GM12878 (cell line): ENCODE measurements around the gene FCAMR. TPM values are rescaled to one million over a fixed set of nuclear protein-coding genes. Genes with fewer than 3 reads are reported as not detected.

ENCODE experiments used
- ATAC-seq: fragments of 200-7000 bp; cut with Tn5 transposase; 3 replicates; pipeline ENCODE4 v1.9.1; 2020; ENCODE audit warnings: mild to moderate bottlenecking, moderate library complexity
- BruUV-seq: library from RNA; stranded (reverse); fragments of 400-500 nt; replicated peaks from 2 replicates; lab custom pipeline; 2021; lab: Mats Ljungman, UMichigan
- CTCF ChIA-PET: fragments of 300-600 bp; sonication (Branson Sonifier 250); formaldehyde crosslinking; extraction: SDS; loops from one replicate; lab custom pipeline; 2021; ENCODE audit warnings: inconsistent platforms; lab: Yijun Ruan, JAX
- POLR2A ChIA-PET: fragments of 350-600 bp; formaldehyde crosslinking; extraction: SDS; loops from one replicate; lab custom pipeline; 2021; ENCODE audit warnings: inconsistent platforms; lab: Charles Lee
- RAD21 ChIA-PET: fragments of 300-600 bp; sonication (Branson Sonifier 250); formaldehyde crosslinking; loops from one replicate; lab custom pipeline; 2023; ENCODE audit warnings: antibody characterized with exemption; ENCODE audit not compliant: unreplicated experiment; lab: Charles Lee
- SMC1A ChIA-PET: fragments of 300-600 bp; sonication (Branson Sonifier 250); formaldehyde crosslinking; loops from one replicate; lab custom pipeline; 2023; ENCODE audit not compliant: unreplicated experiment, uncharacterized antibody; lab: Charles Lee
- DNase-seq: peaks from one replicate; pipeline ENCODE4 v3.0.0-alpha.2; 2011; ENCODE audit warnings: low read depth, low spot score
- FAIRE-seq: peaks from 3 replicates; lab custom pipeline; 2011; peaks lifted over from hg19 to GRCh38; lab: Jason Lieb, UNC
- H2AFZ ChIP-seq: 2 replicates; pipeline ENCODE4 v1.6.0; 2011; ENCODE audit warnings: low read depth, low read length, control low read depth; ENCODE audit not compliant: control insufficient read depth
- H3K27ac ChIP-seq: 2 replicates; pipeline ENCODE4 v1.5.1; 2011; ENCODE audit warnings: control low read depth; ENCODE audit not compliant: control insufficient read depth, insufficient read depth
- H3K27me3 ChIP-seq, 2 experiments: replicated peaks in 1 of 2; 2 replicates each; pipeline versions ENCODE4 v1.6.0 to v1.6.1; 2011; ENCODE audit warnings: low read length in 1 of 2; ENCODE audit not compliant: control insufficient read depth in 2 of 2, insufficient read depth in 2 of 2
- H3K36me3 ChIP-seq, 2 experiments: 2 replicates each; pipeline ENCODE4 v1.5.1; 2011; ENCODE audit warnings: low read length in 1 of 2; ENCODE audit not compliant: control insufficient read depth in 2 of 2, insufficient read depth in 2 of 2
- H3K4me1 ChIP-seq: 2 replicates; pipeline ENCODE4 v1.6.1; 2011; ENCODE audit warnings: mild to moderate bottlenecking, low read length, moderate library complexity, mixed read lengths; ENCODE audit not compliant: control insufficient read depth, insufficient read depth
- H3K4me2 ChIP-seq: 2 replicates; pipeline ENCODE4 v1.6.0; 2011; ENCODE audit warnings: control low read depth; ENCODE audit not compliant: control insufficient read depth, insufficient read depth
- H3K4me3 ChIP-seq: fragments of 200-600 bp; sonication (generic); 2 replicates; pipeline ENCODE4 v1.5.1; 2016
- H3K79me2 ChIP-seq: 2 replicates; pipeline ENCODE4 v1.6.0; 2011; ENCODE audit warnings: low read length; ENCODE audit not compliant: control insufficient read depth, insufficient read depth
- H3K9ac ChIP-seq: 2 replicates; pipeline ENCODE4 v1.8.0; 2011; ENCODE audit warnings: low read length, control low read depth, mixed read lengths; ENCODE audit not compliant: control insufficient read depth, insufficient read depth
- H3K9me3 ChIP-seq: replicated peaks from 3 replicates; pipeline ENCODE4 v1.5.1; 2011; ENCODE audit warnings: mild to moderate bottlenecking, low read length; ENCODE audit not compliant: control insufficient read depth, insufficient read depth
- H4K20me1 ChIP-seq: 2 replicates; pipeline ENCODE4 v1.6.0; 2011; ENCODE audit not compliant: control insufficient read depth, insufficient read depth
- CBX5 ChIP-seq: sonication (generic); IDR thresholded peaks from 2 replicates; pipeline ENCODE4 v1.6.1; 2016; ENCODE audit warnings: low read depth, moderate library complexity, mild to moderate bottlenecking, inconsistent platforms
- CEBPZ ChIP-seq: fragments of 150-350 bp; IDR thresholded peaks from 2 replicates; pipeline ENCODE4 v1.6.1; 2016; ENCODE audit warnings: low read depth, low read length
- CREB1 ChIP-seq: IDR thresholded peaks from 2 replicates; pipeline ENCODE4 v1.6.1; 2012; ENCODE audit warnings: low read depth, mild to moderate bottlenecking, inconsistent platforms
- GABPA ChIP-seq: IDR thresholded peaks from 2 replicates; pipeline ENCODE4 v1.6.1; 2014; ENCODE audit warnings: antibody characterized with exemption, low read depth, mild to moderate bottlenecking, inconsistent platforms
- KLF5 ChIP-seq: fragments of 450-650 bp; IDR thresholded peaks from 2 replicates; pipeline ENCODE4 v1.6.1; 2014; ENCODE audit warnings: mild to moderate bottlenecking; ENCODE audit not compliant: partially characterized antibody
- PML ChIP-seq: IDR thresholded peaks from 2 replicates; pipeline ENCODE4 v1.6.1; 2012; ENCODE audit warnings: low read length, inconsistent platforms
- POLR2AphosphoS5 ChIP-seq: IDR thresholded peaks from 2 replicates; pipeline ENCODE4 v1.6.1; 2011; ENCODE audit warnings: mild to moderate bottlenecking, low read length, inconsistent platforms
- POU2F2 ChIP-seq: IDR thresholded peaks from 3 replicates; pipeline ENCODE4 v1.6.1; 2011; ENCODE audit warnings: low read depth, mild to moderate bottlenecking, low read length, borderline replicate concordance
- RAD21 ChIP-seq: IDR thresholded peaks from 2 replicates; pipeline ENCODE4 v1.6.1; 2011; ENCODE audit warnings: mild to moderate bottlenecking, low read depth, low read length, moderate library complexity; ENCODE audit not compliant: insufficient read depth
- RAD51 ChIP-seq: fragments of 450-650 bp; IDR thresholded peaks from 2 replicates; pipeline ENCODE4 v1.6.1; 2016; ENCODE audit warnings: moderate library complexity, mild to moderate bottlenecking, inconsistent platforms
- SIN3A ChIP-seq: IDR thresholded peaks from 2 replicates; pipeline ENCODE4 v1.6.1; 2012; ENCODE audit warnings: low read depth, low read length, improper control_type of control experiment
- WGBS: methylation state at CpG from one replicate; pipeline ENCODE4 v1.1.6; 2016; ENCODE audit warnings: low lambda C conversion rate; ENCODE audit not compliant: insufficient replicate concordance, insufficient coverage; ENCODE audit errors: missing lambda C conversion rate; 5-methylcytosine and 5-hydroxymethylcytosine counted together
- in situ Hi-C: fragments of 300-500 bp; cut with MboI; formaldehyde crosslinking; loops from 9 replicates; pipeline ENCODE4 v1.14.3; 2018; ENCODE audit warnings: mixed read lengths
- intact Hi-C: fragments of 100-400 bp; cut with micrococcal nuclease; formaldehyde crosslinking; loops from one replicate; pipeline ENCODE4 v1.14.2; 2022; ENCODE audit not compliant: unreplicated experiment
- polyA plus RNA-seq, 11 experiments: library from polyadenylated mRNA; depleted of rRNA in 4 of 11; unstranded in 6 of 11; stranded (reverse) in 5 of 11; fragments of >200 nt; fragmentation: Nextera tagmentation in 4 of 11; fragmentation: Illumina TruSeq in 1 of 11; extraction: Ambion mirVana in 4 of 11; extraction: Trizol in 1 of 11; gene quantifications; 1 replicate in 1 of 11; 2 replicates in 10 of 11; pipeline versions ENCODE4 v1.2.1 to v1.2.3, GENCODE V29; 2011 to 2016; ENCODE audit warnings: inconsistent platforms in 2 of 11, missing spikeins in 2 of 11, low read depth in 1 of 11
- total RNA-seq, 4 experiments: library from RNA; depleted of rRNA in 3 of 4; stranded (reverse); fragments of >200 nt in 3 of 4; fragmentation: Illumina TruSeq in 1 of 4; extraction: Trizol in 1 of 4; gene quantifications; 2 replicates each; pipeline versions ENCODE4 v1.2.1 to v1.2.3, GENCODE V29; 2013 to 2021

The FCAMR gene
- total and polyA plus RNA-seq, 10 of the 15 experiments (the other 5 are each of a cell fraction or from before 2014, with no cell fraction given), result 0.04 to 0.15 (median 0.06) TPM; not detected in 3

- RAD21 ChIA-PET, result interaction anchor here (1.0 to 12.9 kb wide), 8 partner anchors 17 to 194 kb away, joined by 3 to 371 read pairs (median 44); no protein-coding TSS in a partner anchor
Measured at GRCh38 chr1:206913766-206914537, 56.3 kb downstream of the FCAMR start.

More at GRCh38 chr1:206913766-206914537, 56.3 kb downstream of the FCAMR start:
- no peak overlapping the region for H2AFZ ChIP-seq
- H3K27me3 ChIP-seq, result no peaks in the 10 kb centered on the region
- H3K79me2 ChIP-seq, result peaks cover 58% of the 10 kb centered on the region
- 75% methylated on average over 11 of the region's 12 CpGs for WGBS
- H3K27ac ChIP-seq, result no peak overlapping the region
- no peak for FAIRE-seq
- intact Hi-C loops, result loop anchor here (2.0 to 10.0 kb wide), 3 partner anchors 179 to 409 kb away; partner anchors contain the start of genes DYRK3 and RASSF5
- no peaks in the 10 kb centered on the region for H3K9me3 ChIP-seq
- H3K9ac ChIP-seq, result no peak overlapping the region
- ChIA-PET POLR2A (interaction anchor here (0.6 to 12.2 kb wide), 3 partner anchors 17 to 69 kb away, joined by 3 to 222 read pairs (median 7); no protein-coding TSS in a partner anchor), SMC1A (interaction anchor here (1.0 to 12.6 kb wide), 8 partner anchors 11 to 178 kb away, joined by 3 to 431 read pairs (median 17); partner anchors contain the start of gene FCAMR), CTCF (interaction anchor here (0.8 to 12.9 kb wide), 18 partner anchors 8 to 283 kb away, joined by 3 to 643 read pairs (median 26); partner anchors contain the start of genes DYRK3, FCAMR, FCMR and IL20)
- in situ Hi-C loops, result loop anchor here (5.0 kb wide), 2 partner anchors 102 to 187 kb away; no protein-coding TSS in a partner anchor
- no peak for DNase-seq
- no peak overlapping the region for H3K4me3 ChIP-seq
- TF ChIP-seq RAD51 (no peak), CREB1 (no peak), POLR2AphosphoS5 (no peak), CEBPZ (no peak), RAD21 (no peak), SIN3A (no peak), POU2F2 (no peak), CBX5 (no peak), GABPA (no peak), PML (no peak), KLF5 (no peak)
- H3K4me1 ChIP-seq, result peaks cover 42% of the 10 kb centered on the region
- peak overlapping the region; percentile 4; the same call in 1 of the 2 replicates for H3K4me2 ChIP-seq
- BruUV-seq, result no TSS peak
- peaks cover 13 to 32% of the 10 kb centered on the region in 2 experiments for H3K36me3 ChIP-seq
- H4K20me1 ChIP-seq, result peaks cover 7% of the 10 kb centered on the region
- no peak for ATAC-seq
